Measurements from ENCODE around the gene SYNGR1.

The SYNGR1 gene

DNA sequence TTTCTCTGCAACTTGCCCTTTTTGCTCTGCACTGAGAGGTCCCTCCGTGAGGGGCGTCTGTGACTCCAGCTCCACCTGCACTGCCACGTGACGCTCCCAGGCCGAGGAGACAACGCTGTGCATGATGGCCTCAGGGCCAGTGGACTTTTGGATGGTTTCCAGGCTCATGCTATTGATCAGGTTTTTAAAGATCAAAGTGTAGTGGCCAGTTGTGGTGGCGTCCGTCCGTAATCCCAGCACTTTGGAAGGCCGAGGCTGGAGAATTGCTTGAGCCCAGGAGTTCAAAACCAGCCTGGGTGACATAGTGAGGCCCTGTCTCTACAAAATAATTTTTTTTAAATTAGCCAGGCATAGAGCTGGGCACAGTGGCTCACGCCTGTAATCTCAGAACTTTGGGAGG is 46.4 kb upstream of the SYNGR1 start:
- no peak for DNase-seq (ENCODE audit: low read depth, low spot score)
- ChIA-PET POLR2A (interaction anchor here (0.5 kb wide), 1 partner anchor 140 kb away, joined by 8 read pairs; no protein-coding TSS in a partner anchor), CTCF (interaction anchor here (1.0 to 6.6 kb wide), 3 partner anchors 14 to 168 kb away, joined by 3 to 65 read pairs (median 15); partner anchors contain the start of gene RPL3)
- H3K4me3 ChIP-seq (ENCODE audit: low read depth, low read length) = no peak overlapping the region
- TF ChIP-seq, protein P1, sequence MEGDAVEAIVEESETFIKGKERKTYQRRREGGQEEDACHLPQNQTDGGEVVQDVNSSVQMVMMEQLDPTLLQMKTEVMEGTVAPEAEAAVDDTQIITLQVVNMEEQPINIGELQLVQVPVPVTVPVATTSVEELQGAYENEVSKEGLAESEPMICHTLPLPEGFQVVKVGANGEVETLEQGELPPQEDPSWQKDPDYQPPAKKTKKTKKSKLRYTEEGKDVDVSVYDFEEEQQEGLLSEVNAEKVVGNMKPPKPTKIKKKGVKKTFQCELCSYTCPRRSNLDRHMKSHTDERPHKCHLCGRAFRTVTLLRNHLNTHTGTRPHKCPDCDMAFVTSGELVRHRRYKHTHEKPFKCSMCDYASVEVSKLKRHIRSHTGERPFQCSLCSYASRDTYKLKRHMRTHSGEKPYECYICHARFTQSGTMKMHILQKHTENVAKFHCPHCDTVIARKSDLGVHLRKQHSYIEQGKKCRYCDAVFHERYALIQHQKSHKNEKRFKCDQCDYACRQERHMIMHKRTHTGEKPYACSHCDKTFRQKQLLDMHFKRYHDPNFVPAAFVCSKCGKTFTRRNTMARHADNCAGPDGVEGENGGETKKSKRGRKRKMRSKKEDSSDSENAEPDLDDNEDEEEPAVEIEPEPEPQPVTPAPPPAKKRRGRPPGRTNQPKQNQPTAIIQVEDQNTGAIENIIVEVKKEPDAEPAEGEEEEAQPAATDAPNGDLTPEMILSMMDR (IDR thresholded peaks at IDR 0.05; ENCODE audit: insufficient read depth, low read length, missing control alignments) = no peak

DNA sequence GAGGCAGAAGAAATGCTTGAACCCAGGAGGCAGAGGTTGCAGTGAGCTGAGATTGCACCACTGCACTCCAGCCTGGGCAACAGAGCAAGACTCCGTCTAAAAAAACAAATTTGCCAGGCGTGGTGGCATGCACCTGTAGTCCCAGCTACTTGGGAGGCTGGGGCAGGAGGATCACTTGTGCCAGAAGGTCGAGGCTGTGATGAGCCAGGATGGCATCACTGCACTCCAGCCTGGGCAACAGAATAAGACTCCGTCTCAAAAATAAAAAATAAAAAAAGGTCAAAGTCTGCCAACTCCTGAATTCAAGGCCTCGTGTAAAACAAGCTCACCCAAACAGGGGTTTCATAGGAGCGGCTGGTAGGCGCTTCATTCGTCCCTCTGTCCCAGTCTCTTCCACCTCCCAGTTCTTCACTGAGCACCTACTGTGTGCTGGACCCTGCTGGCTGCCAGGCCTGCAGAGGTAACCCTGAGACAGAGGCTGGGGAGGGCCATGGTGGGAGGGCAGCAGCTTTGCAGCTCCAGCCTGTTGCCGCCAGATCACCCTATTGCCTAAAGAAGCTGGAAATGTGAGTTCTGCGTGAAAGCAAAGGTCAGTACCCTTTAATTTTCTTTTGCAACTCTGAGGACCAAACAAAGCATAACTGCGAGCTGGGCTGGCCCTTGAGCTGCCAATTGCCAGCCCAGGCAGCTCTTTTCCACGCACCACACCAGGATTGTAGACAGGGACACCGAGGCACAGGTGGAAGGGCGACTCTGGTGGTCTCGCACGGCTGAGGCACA is 45.7 kb upstream of the SYNGR1 start:
- H3K4me3 ChIP-seq (ENCODE audit: low read depth, low read length) = no peak overlapping the region
- CTCF ChIA-PET = interaction anchor here (1.3 to 6.6 kb wide), 3 partner anchors 13 to 169 kb away, joined by 3 to 65 read pairs (median 15); partner anchors contain the start of gene RPL3
- POLR2A ChIA-PET = interaction anchor here (0.5 to 0.8 kb wide), 3 partner anchors 15 to 141 kb away, joined by 3 to 8 read pairs (median 5); partner anchors contain the start of gene RPL3
- DNase-seq (ENCODE audit: low read depth, low spot score) = no peak
- TF ChIP-seq, protein P1 (IDR thresholded peaks at IDR 0.05; ENCODE audit: insufficient read depth, low read length, missing control alignments) = no peak

DNA sequence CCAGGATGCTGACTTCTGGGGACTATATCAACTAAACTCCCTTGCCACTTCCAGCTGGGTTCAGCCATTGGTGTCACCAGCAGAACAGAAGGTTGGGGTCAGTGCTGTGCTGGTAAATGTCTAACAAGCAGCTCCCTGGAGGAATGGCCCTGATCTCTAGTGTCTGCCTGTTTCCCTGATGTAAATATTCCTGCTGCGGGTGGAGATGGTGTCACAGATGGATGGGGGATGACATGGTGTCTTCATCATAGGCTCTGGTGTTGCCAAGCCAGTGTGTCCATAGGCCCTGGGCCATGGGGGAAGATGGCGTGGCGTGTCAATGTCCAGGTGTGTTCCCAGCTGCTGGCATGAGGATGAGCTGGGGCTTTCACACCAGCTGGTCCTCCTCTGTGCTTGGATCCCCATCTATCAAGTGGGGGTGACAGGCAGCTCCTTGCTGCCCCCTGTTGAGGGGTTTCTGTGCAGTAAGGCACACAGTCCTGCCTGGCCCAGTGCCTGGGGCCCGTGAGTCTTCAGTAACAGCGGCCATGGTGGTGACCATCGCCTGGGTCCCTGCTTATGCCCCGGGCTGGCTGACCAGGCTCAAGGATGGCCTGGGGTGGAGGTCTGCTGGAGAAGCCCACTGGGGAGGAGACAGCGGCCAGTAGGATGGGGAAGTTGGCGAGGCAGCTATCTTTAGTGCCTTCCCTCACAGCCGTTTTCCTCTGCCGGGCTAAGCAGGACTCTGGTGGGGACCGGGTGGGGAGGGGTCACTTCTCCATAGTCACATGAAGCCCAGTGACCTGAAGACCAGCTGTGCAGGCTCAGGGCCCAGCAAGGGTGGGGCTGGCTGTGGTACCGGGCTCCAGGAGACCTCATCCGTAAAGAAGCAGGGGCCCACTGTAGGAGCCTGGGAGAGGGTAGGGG is 43.1 kb upstream of the SYNGR1 start:
- CTCF ChIA-PET = interaction anchor here (0.9 to 6.6 kb wide), 7 partner anchors 9 to 171 kb away, joined by 3 to 65 read pairs (median 10); partner anchors contain the start of gene RPL3
- no peak for DNase-seq (ENCODE audit: low read depth, low spot score)
- TF ChIP-seq, protein P1 (IDR thresholded peaks at IDR 0.05; ENCODE audit: insufficient read depth, low read length, missing control alignments) = peak; percentile 4
- POLR2A ChIA-PET = interaction anchor here (1.2 to 2.5 kb wide), 3 partner anchors 8 to 13 kb away, joined by 3 to 9 read pairs (median 8); partner anchors contain the start of gene RPL3
- no peak overlapping the region for H3K4me3 ChIP-seq (ENCODE audit: low read depth, low read length)

DNA sequence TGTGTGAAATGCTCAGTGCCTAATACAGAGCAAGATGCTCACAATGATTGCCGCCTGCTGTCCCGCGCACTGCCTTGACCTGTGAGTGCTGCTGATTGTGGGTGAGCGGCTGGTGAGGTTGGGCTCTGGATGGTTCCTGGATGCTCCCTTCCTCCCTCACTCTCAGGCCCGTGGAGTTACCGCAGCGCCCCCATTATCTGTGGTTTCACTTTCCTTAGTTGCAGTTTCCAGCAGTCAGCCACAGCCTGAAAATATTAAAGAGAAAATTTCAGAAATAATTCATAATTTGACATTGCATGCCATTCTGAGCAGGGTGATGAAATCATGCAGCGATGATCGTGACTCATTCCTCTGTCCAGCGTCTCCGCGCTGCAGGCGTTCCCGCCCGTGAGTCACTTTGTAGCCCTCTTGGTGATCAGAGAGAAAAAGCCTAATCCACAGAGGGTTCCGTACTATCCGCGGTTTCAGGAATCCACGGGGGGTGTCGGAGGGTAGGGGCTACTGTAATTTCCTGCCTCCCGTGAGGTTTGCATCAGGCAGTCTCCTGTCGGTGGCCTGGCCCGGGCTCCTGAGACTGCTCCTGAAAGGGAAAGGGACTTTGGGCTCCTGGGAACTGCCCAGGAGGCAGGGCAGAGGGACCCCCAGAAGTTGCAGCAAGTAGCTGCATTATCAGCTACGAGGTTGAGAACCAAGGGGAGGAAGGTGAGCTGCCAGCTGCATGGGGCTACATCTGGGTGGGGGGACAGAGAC is 41.0 kb upstream of the SYNGR1 start:
- POLR2A ChIA-PET = interaction anchor here (0.8 to 4.5 kb wide), 6 partner anchors 10 to 211 kb away, joined by 3 to 57 read pairs (median 4); partner anchors contain the start of gene RPL3
- TF ChIP-seq, protein P1 (IDR thresholded peaks at IDR 0.05; ENCODE audit: insufficient read depth, low read length, missing control alignments) = peak; percentile 21
- peak; percentile 75 for DNase-seq (ENCODE audit: low read depth, low spot score)
- CTCF ChIA-PET = interaction anchor here (1.1 to 6.6 kb wide), 6 partner anchors 8 to 220 kb away, joined by 3 to 158 read pairs (median 12); partner anchors contain the start of gene RPL3
- peak overlapping the region; percentile 37 for H3K4me3 ChIP-seq (ENCODE audit: low read depth, low read length)

DNA sequence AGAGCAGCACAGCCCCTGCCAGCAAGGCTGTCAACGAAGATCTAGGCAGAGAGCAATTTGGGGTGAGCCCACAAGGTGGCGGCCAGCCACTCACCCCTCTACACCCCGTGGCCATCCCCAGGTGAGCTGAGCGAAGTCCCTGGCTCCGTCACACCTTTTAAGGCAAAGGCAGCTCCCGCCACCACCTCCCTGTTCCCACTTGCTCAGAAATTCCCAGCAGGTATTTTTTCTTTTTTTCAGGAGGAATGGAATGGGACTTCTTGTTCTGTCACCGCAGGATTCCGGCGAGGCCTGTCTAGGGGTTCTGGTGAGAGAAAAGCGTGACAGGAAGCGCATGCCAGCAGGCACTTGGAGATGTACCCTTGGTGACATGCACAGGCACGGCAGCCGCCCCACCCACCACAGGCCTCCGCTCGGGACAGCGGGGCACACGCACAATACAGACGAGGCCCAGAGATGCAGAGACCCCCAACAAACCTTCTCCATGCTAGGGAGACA is 40.4 kb upstream of the SYNGR1 start:
- TF ChIP-seq, protein P1 (IDR thresholded peaks at IDR 0.05; ENCODE audit: insufficient read depth, low read length, missing control alignments) = peak; percentile 11
- H3K4me3 ChIP-seq (ENCODE audit: low read depth, low read length) = peak overlapping the region; percentile 37
- no peak for DNase-seq (ENCODE audit: low read depth, low spot score)
- ChIA-PET CTCF (interaction anchor here (0.6 to 4.7 kb wide), 8 partner anchors 10 to 220 kb away, joined by 3 to 158 read pairs (median 4); partner anchors contain the start of gene RPL3), POLR2A (interaction anchor here (0.8 to 4.5 kb wide), 7 partner anchors 9 to 210 kb away, joined by 3 to 57 read pairs (median 4); partner anchors contain the start of gene RPL3)
